ENCODE results near the gene CXCL1. TPM values are rescaled to one million over a fixed set of nuclear protein-coding genes. Genes with fewer than 3 reads are reported as not detected.

The CXCL1 gene
- total RNA-seq, 4 donors from 2014 or later = 9.5 to 152 (median 50.1) TPM

DNA sequence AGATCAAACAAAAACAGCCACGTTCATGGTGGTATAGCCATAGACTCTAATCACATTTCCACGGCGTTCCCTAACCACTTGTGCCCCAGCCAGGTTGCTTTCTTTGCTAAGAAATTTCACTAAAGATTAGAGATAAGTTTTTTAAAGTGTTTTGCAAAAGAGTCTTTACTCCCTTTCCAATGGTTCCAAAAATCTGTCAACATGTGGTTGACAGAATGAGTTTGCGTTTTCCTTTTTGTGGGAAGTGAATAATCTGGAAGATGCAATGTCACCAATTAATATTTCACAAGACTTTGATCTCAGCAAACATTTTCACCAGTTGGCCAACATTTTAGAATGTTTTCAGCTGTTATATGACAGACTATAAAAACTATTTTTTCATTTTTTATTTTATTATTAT lies 35.3 kb downstream of the CXCL1 start:
- H3K27ac ChIP-seq = no peak overlapping the region
- H3K9me3 ChIP-seq = no peaks in the 10 kb centered on the region
- no peaks in the 10 kb centered on the region for H3K4me1 ChIP-seq
- intact Hi-C loops (cut with DNase I) = no loop called here
- no peak overlapping the region for H3K4me3 ChIP-seq
- H3K27me3 ChIP-seq = no peaks in the 10 kb centered on the region
- no peaks in the 10 kb centered on the region for H3K36me3 ChIP-seq
- no peak for DNase-seq
- WGBS, 2 donors = 48 to 54% methylated on average over 4 of the region's 4 CpGs
- TF ChIP-seq, protein P1, sequence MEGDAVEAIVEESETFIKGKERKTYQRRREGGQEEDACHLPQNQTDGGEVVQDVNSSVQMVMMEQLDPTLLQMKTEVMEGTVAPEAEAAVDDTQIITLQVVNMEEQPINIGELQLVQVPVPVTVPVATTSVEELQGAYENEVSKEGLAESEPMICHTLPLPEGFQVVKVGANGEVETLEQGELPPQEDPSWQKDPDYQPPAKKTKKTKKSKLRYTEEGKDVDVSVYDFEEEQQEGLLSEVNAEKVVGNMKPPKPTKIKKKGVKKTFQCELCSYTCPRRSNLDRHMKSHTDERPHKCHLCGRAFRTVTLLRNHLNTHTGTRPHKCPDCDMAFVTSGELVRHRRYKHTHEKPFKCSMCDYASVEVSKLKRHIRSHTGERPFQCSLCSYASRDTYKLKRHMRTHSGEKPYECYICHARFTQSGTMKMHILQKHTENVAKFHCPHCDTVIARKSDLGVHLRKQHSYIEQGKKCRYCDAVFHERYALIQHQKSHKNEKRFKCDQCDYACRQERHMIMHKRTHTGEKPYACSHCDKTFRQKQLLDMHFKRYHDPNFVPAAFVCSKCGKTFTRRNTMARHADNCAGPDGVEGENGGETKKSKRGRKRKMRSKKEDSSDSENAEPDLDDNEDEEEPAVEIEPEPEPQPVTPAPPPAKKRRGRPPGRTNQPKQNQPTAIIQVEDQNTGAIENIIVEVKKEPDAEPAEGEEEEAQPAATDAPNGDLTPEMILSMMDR (IDR thresholded peaks at IDR 0.05) = no peak
- TF ChIP-seq POLR2A (IDR thresholded peaks at IDR 0.05) = no peak

GRCh38 chr4:73908965-73909364 lies 39.8 kb downstream of the CXCL1 start:
- no peak for DNase-seq
- TF ChIP-seq, protein P1 (IDR thresholded peaks at IDR 0.05) = no peak
- H3K27me3 ChIP-seq = no peaks in the 10 kb centered on the region
- H3K4me1 ChIP-seq = no peaks in the 10 kb centered on the region
- no peaks in the 10 kb centered on the region for H3K36me3 ChIP-seq
- H3K9me3 ChIP-seq = no peaks in the 10 kb centered on the region
- H3K27ac ChIP-seq = no peak overlapping the region
- intact Hi-C loops (cut with DNase I) = no loop called here
- H3K4me3 ChIP-seq = no peak overlapping the region

DNA sequence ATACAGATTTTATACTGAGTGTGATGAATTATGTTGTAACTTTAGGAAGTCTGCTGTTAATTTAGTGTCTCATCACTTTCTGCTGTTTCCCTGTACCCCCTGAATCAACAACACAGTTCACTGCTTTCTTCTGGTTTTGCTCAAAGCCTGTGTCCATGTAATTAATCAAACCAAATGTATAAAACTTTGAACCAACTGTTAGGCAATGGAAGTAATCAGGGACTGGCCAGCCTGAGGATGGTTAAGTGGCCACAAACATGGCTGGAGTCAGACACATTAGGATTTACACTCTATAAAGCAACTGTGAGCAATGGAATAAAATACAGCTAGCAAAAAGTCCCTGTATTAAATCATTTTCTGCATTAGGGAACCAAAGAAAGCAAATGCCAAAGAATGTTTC lies 42.6 kb downstream of the CXCL1 start:
- H3K27ac ChIP-seq = no peak overlapping the region
- H3K36me3 ChIP-seq = no peaks in the 10 kb centered on the region
- intact Hi-C loops (cut with DNase I) = no loop called here
- no peaks in the 10 kb centered on the region for H3K9me3 ChIP-seq
- H3K4me3 ChIP-seq = no peak overlapping the region
- H3K4me1 ChIP-seq = no peaks in the 10 kb centered on the region
- no peak for DNase-seq
- no peaks in the 10 kb centered on the region for H3K27me3 ChIP-seq
- TF ChIP-seq, protein P1 (IDR thresholded peaks at IDR 0.05) = no peak
- no peak for TF ChIP-seq POLR2A (IDR thresholded peaks at IDR 0.05)

DNA sequence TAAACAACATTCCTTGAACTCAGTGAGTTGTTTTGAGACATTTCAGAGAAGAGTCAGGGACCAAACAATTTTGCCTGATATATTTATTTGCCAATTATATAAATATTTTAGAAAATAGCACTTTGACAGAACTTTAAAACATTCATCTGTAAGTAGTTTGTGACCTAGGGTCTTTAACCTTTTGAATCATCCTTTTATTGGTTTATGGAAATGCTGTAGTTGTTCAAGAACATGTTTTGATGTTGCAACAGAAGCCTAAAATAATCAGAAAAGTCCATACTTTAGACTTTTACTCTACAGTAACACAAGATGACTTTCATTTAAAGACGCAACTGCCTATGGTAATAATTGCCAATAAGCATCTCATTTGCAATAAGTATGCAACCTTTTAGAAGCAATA lies 43.0 kb downstream of the CXCL1 start:
- TF ChIP-seq, protein P1 (IDR thresholded peaks at IDR 0.05) = no peak
- no peak for TF ChIP-seq POLR2A (IDR thresholded peaks at IDR 0.05)
- whole genome bisulfite sequencing, 2 donors = 0 to 24% methylated on average over 1 of the region's 1 CpG
- Histone ChIP-seq H3K4me1 (no peaks in the 10 kb centered on the region), H3K27ac (no peak overlapping the region), H3K36me3 (no peaks in the 10 kb centered on the region), H3K27me3 (no peaks in the 10 kb centered on the region), H3K9me3 (no peaks in the 10 kb centered on the region), H3K4me3 (no peak overlapping the region)
- no peak for DNase-seq
- intact Hi-C loops (cut with DNase I) = no loop called here

- Histone ChIP-seq H3K9me3 (no peaks in the 10 kb centered on the region), H3K4me3 (no peak overlapping the region), H3K4me1 (no peaks in the 10 kb centered on the region), H3K27ac (no peak overlapping the region), H3K36me3 (no peaks in the 10 kb centered on the region), H3K27me3 (no peaks in the 10 kb centered on the region)
- intact Hi-C loops (cut with DNase I) = no loop called here
- WGBS, 2 donors = 67% methylated on average over 1 of the region's 1 CpG
- no peak for DNase-seq
- TF ChIP-seq, protein P1 (IDR thresholded peaks at IDR 0.05) = no peak
- no peak for TF ChIP-seq POLR2A (IDR thresholded peaks at IDR 0.05)
Observed at GRCh38 chr4:73914071-73914470, 44.9 kb downstream of the CXCL1 start.
